SKM-1 (cell line): ENCODE measurements around the gene COL1A2.

Experiments
- DNase-seq: peaks from one replicate; lab custom pipeline; 2025; ENCODE audit not compliant: unreplicated experiment; lab: John Stamatoyannopoulos, UW

COL1A2 gene

GRCh38 chr7:94394437-94395140 is at the start of gene COL1A2:
COL1A2 (plus strand) TSS chr7:94394895; CDS start chr7:94395032, 137 bp downstream.
- DNase-seq: no peak

- DNase-seq: no peak
Observed at GRCh38 chr7:94345907-94346306, 48.8 kb upstream of the COL1A2 start.

- DNase-seq: no peak
Observed at GRCh38 chr7:94348142-94348541, 46.6 kb upstream of the COL1A2 start.

GRCh38 chr7:94350734-94351133 is 44.0 kb upstream of the COL1A2 start:
- DNase-seq: no peak

- DNase-seq: peak; percentile 4
Observed at GRCh38 chr7:94351703-94352102, 43.0 kb upstream of the COL1A2 start.

- DNase-seq: no peak
Observed at GRCh38 chr7:94352887-94353286, 41.8 kb upstream of the COL1A2 start.

- DNase-seq: no peak
Observed at GRCh38 chr7:94354953-94355352, 39.7 kb upstream of the COL1A2 start.

GRCh38 chr7:94355454-94355853 is 39.2 kb upstream of the COL1A2 start:
- no peak for DNase-seq

GRCh38 chr7:94357076-94357475 is 37.6 kb upstream of the COL1A2 start:
- DNase-seq: no peak

- no peak for DNase-seq
Observed at GRCh38 chr7:94360926-94361325, 33.8 kb upstream of the COL1A2 start.

GRCh38 chr7:94362276-94362675 is 32.4 kb upstream of the COL1A2 start:
- no peak for DNase-seq

GRCh38 chr7:94364816-94365215 is 29.9 kb upstream of the COL1A2 start:
- DNase-seq: no peak

GRCh38 chr7:94366163-94366562 is 28.5 kb upstream of the COL1A2 start:
- DNase-seq: no peak

- no peak for DNase-seq
Observed at GRCh38 chr7:94366832-94367231, 27.9 kb upstream of the COL1A2 start.

- no peak for DNase-seq
Observed at GRCh38 chr7:94367949-94368348, 26.7 kb upstream of the COL1A2 start.

- no peak for DNase-seq
Observed at GRCh38 chr7:94368371-94368791, 26.3 kb upstream of the COL1A2 start.

- DNase-seq: no peak
Observed at GRCh38 chr7:94374231-94374630, 20.5 kb upstream of the COL1A2 start.

- DNase-seq: no peak
Observed at GRCh38 chr7:94374721-94375566, 19.8 kb upstream of the COL1A2 start.

- no peak for DNase-seq
Observed at GRCh38 chr7:94375691-94376090, 19.0 kb upstream of the COL1A2 start.

GRCh38 chr7:94376281-94376680 is 18.4 kb upstream of the COL1A2 start:
- DNase-seq: no peak

- no peak for DNase-seq
Observed at GRCh38 chr7:94378356-94378755, 16.3 kb upstream of the COL1A2 start.

- DNase-seq: no peak
Observed at GRCh38 chr7:94380264-94380663, 14.4 kb upstream of the COL1A2 start.
